ENCODE data around the gene ATP5F1E.

- TF ChIP-seq FOXK1 (CRISPR knock-in tag; IDR thresholded peaks at IDR 0.05) (no peak), CTCF (IDR thresholded peaks at IDR 0.05) (no peak), ZNF121 (CRISPR knock-in tag; IDR thresholded peaks at IDR 0.05) (no peak), ATF3 (CRISPR knock-in tag; conservative IDR thresholded peaks at IDR 0.05) (no peak), MAX (CRISPR knock-in tag; IDR thresholded peaks at IDR 0.05) (no peak), IRF1 (CRISPR knock-in tag; IDR thresholded peaks at IDR 0.05) (no peak), TEAD4 (CRISPR knock-in tag; IDR thresholded peaks at IDR 0.05) (no peak), ZNF416 (CRISPR knock-in tag; IDR thresholded peaks at IDR 0.05) (no peak), FOXP1 (CRISPR knock-in tag; IDR thresholded peaks at IDR 0.05; ENCODE audit: borderline replicate concordance) (no peak), NFYB (CRISPR knock-in tag; conservative IDR thresholded peaks at IDR 0.05; ENCODE audit: low read depth) (no peak), FOXP4 (CRISPR knock-in tag; IDR thresholded peaks at IDR 0.05) (no peak), MLX (CRISPR knock-in tag; IDR thresholded peaks at IDR 0.05) (no peak), CREM (CRISPR knock-in tag; IDR thresholded peaks at IDR 0.05) (no peak)
These were observed 5.0 kb downstream of the ATP5F1E start for GRCh38 chr20:59026904-59027740.
